ENCODE results near the gene EPHA4.

Gene EPHA4

DNA sequence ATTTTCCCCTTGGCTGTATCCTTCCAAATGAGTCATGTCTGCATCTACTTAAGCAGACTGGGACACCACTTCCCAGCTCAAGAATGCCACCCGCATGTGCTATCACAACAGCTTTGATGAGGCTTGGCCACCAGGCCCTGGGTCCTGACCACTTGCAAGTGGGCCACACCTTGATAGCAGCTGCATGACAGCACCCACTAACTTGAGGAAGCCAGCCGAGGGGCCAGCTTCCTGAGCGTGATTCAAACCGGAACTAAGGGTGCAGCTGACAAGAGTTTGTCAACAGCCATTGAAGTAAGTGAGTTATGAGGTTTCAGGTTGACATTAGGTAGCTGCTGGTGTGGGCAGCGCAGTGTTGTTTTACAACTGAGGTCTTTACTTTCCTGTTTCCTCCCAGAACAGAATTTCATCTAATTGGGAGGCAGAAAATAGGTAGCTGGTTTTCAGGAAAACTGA is 54.4 kb downstream of the EPHA4 start:
- no peaks in the 10 kb centered on the region for H3K79me2 ChIP-seq (ENCODE audit: insufficient read depth, low read length)
- H3F3A ChIP-seq (ENCODE audit: low read depth) = peaks cover 22% of the 10 kb centered on the region; the same call in 1 of the 2 replicates
- H3K4me2 ChIP-seq (ENCODE audit: low read depth, low read length, poor library complexity, severe bottlenecking) = peak overlapping the region; percentile 90
- peak overlapping the region; percentile 71 for H3K4me3 ChIP-seq (ENCODE audit: low read length, poor library complexity, severe bottlenecking)
- no peaks in the 10 kb centered on the region for H3K9me2 ChIP-seq (replicated peaks; ENCODE audit: low read depth, low read length)
- no peaks in the 10 kb centered on the region for H3K9me3 ChIP-seq (ENCODE audit: insufficient read depth, low read depth, low read length)
- no peaks in the 10 kb centered on the region for H3K27me3 ChIP-seq (ENCODE audit: insufficient read depth, low read length, poor library complexity, severe bottlenecking)
- TF ChIP-seq, protein P1, sequence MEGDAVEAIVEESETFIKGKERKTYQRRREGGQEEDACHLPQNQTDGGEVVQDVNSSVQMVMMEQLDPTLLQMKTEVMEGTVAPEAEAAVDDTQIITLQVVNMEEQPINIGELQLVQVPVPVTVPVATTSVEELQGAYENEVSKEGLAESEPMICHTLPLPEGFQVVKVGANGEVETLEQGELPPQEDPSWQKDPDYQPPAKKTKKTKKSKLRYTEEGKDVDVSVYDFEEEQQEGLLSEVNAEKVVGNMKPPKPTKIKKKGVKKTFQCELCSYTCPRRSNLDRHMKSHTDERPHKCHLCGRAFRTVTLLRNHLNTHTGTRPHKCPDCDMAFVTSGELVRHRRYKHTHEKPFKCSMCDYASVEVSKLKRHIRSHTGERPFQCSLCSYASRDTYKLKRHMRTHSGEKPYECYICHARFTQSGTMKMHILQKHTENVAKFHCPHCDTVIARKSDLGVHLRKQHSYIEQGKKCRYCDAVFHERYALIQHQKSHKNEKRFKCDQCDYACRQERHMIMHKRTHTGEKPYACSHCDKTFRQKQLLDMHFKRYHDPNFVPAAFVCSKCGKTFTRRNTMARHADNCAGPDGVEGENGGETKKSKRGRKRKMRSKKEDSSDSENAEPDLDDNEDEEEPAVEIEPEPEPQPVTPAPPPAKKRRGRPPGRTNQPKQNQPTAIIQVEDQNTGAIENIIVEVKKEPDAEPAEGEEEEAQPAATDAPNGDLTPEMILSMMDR (conservative IDR thresholded peaks at IDR 0.05; ENCODE audit: low read length) = no peak
- no peak for TF ChIP-seq EZH2phosphoT487 (IDR thresholded peaks at IDR 0.05; ENCODE audit: borderline replicate concordance)
- H3K9ac ChIP-seq (ENCODE audit: low read depth, low read length, poor library complexity, severe bottlenecking) = peak overlapping the region; percentile 82
- H3K4me1 ChIP-seq (ENCODE audit: insufficient read depth, low read length, poor library complexity, severe bottlenecking) = peaks cover 78% of the 10 kb centered on the region
- H2AFZ ChIP-seq (ENCODE audit: low read length) = no peak overlapping the region
- H3K36me3 ChIP-seq (ENCODE audit: insufficient read depth, low read length) = no peaks in the 10 kb centered on the region
- no peaks in the 10 kb centered on the region for H4K20me1 ChIP-seq (ENCODE audit: insufficient read depth, low read length, poor library complexity, severe bottlenecking)

GRCh38 chr2:221517146-221517695 is 54.9 kb downstream of the EPHA4 start:
- Histone ChIP-seq H3K9ac (ENCODE audit: low read depth, low read length, poor library complexity, severe bottlenecking) (peak overlapping the region; percentile 58), H3K4me2 (ENCODE audit: low read depth, low read length, poor library complexity, severe bottlenecking) (peak overlapping the region; percentile 90)

GRCh38 chr2:221515864-221516263 is 56.2 kb downstream of the EPHA4 start:
- Histone ChIP-seq H4K20me1 (ENCODE audit: insufficient read depth, low read length, poor library complexity, severe bottlenecking) (no peaks in the 10 kb centered on the region), H3K36me3 (ENCODE audit: insufficient read depth, low read length) (no peaks in the 10 kb centered on the region), H3K4me2 (ENCODE audit: low read depth, low read length, poor library complexity, severe bottlenecking) (no peak overlapping the region), H3K4me3 (ENCODE audit: low read length, poor library complexity, severe bottlenecking) (no peak overlapping the region), H2AFZ (ENCODE audit: low read length) (no peak overlapping the region), H3K9me3 (ENCODE audit: insufficient read depth, low read depth, low read length) (no peaks in the 10 kb centered on the region), H3K79me2 (ENCODE audit: insufficient read depth, low read length) (no peaks in the 10 kb centered on the region), H3K9me2 (replicated peaks; ENCODE audit: low read depth, low read length) (no peaks in the 10 kb centered on the region), H3F3A (ENCODE audit: low read depth) (peaks cover 22% of the 10 kb centered on the region; the same call in 1 of the 2 replicates), H3K27me3 (ENCODE audit: insufficient read depth, low read length, poor library complexity, severe bottlenecking) (no peaks in the 10 kb centered on the region), H3K9ac (ENCODE audit: low read depth, low read length, poor library complexity, severe bottlenecking) (no peak overlapping the region), H3K4me1 (ENCODE audit: insufficient read depth, low read length, poor library complexity, severe bottlenecking) (peaks cover 85% of the 10 kb centered on the region)
- TF ChIP-seq, protein P1 (conservative IDR thresholded peaks at IDR 0.05; ENCODE audit: low read length) = no peak
- no peak for TF ChIP-seq EZH2phosphoT487 (IDR thresholded peaks at IDR 0.05; ENCODE audit: borderline replicate concordance)

More at GRCh38 chr2:221517146-221517695, 54.9 kb downstream of the EPHA4 start:
- Histone ChIP-seq H3K9me2 (replicated peaks; ENCODE audit: low read depth, low read length) (no peaks in the 10 kb centered on the region), H3K4me3 (ENCODE audit: low read length, poor library complexity, severe bottlenecking) (peak overlapping the region; percentile 71), H3F3A (ENCODE audit: low read depth) (peaks cover 22% of the 10 kb centered on the region; the same call in 1 of the 2 replicates), H3K79me2 (ENCODE audit: insufficient read depth, low read length) (no peaks in the 10 kb centered on the region), H4K20me1 (ENCODE audit: insufficient read depth, low read length, poor library complexity, severe bottlenecking) (no peaks in the 10 kb centered on the region), H3K27me3 (ENCODE audit: insufficient read depth, low read length, poor library complexity, severe bottlenecking) (no peaks in the 10 kb centered on the region), H3K4me1 (ENCODE audit: insufficient read depth, low read length, poor library complexity, severe bottlenecking) (peaks cover 83% of the 10 kb centered on the region), H2AFZ (ENCODE audit: low read length) (no peak overlapping the region), H3K36me3 (ENCODE audit: insufficient read depth, low read length) (no peaks in the 10 kb centered on the region), H3K9me3 (ENCODE audit: insufficient read depth, low read depth, low read length) (no peaks in the 10 kb centered on the region)
- TF ChIP-seq, protein P1 (conservative IDR thresholded peaks at IDR 0.05; ENCODE audit: low read length) = no peak
- TF ChIP-seq EZH2phosphoT487 (IDR thresholded peaks at IDR 0.05; ENCODE audit: borderline replicate concordance) = no peak

Measured in Loucy (cell line).